T-helper 9 cell (primary cell): ENCODE results near the gene DIO3.
"Not testable (repeated sequence)": the region's sequence is repeated elsewhere in the genome, so short reads cannot be mapped to it uniquely, and the experiment has no call there.

Experiments
- DNase-seq: peaks from one replicate; pipeline ENCODE4 v3.0.0-alpha.2; 2020

DIO3 gene

DNA sequence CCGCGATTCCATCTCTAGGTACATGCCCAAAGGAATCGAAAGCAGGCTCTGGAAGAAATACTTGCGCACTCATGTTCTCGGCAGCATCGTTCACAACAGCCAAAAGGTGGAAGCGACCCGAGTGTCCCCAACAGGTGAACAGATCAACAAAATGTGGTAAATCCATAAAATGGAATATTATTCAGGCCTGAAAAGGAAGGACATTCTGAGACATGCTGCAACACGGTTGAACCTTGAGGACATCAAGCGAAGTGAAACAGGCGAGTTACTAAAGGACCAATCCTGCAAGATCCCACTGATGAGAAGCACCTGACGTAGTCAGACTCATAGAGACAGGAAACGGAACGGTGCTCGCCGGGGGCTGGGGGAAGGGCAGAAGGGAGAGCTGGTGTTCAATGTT lies 17.5 kb upstream of the DIO3 start:
- DNase-seq, result no peak

DNA sequence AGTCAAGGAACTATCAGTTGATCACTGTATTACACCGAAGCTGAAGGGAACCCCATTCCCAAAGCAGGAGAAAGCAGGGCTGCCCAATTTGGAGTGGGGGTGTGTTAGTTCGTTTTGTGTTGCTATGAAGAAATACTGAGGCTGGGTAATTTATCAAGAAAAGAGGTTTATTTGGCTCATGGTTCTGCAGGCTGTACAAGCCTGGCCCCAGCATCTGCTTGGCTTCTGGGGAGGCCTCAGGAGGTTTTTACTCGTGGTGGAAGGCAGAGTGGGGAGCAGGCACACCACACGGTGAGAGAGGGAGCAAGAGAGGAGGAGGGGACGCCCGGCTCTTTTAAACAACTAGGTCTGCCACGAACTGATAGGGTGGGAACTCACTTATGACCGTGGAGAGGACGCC lies 16.7 kb upstream of the DIO3 start:
- DNase-seq, result no peak

DNA sequence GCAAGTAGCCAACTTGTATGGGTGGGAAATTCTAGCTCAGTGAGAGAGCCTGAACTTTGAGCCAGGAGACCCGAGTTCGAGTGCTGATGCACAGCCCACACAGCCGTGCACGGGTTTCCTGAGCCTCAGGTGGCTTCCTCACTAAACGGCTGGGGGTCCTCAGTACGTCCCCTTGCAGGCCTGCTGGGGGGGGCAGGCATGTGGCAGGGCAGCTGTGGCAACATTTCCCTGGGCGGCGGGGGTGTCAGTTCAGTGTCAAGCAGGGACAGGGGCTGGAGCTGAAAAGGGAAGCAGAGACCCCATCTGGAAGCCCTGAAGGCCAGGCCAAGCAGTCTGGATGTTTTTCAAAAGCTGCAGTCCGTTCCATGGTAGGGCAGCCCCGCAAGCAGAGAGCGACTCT lies 14.6 kb upstream of the DIO3 start:
- DNase-seq, result no peak

DNA sequence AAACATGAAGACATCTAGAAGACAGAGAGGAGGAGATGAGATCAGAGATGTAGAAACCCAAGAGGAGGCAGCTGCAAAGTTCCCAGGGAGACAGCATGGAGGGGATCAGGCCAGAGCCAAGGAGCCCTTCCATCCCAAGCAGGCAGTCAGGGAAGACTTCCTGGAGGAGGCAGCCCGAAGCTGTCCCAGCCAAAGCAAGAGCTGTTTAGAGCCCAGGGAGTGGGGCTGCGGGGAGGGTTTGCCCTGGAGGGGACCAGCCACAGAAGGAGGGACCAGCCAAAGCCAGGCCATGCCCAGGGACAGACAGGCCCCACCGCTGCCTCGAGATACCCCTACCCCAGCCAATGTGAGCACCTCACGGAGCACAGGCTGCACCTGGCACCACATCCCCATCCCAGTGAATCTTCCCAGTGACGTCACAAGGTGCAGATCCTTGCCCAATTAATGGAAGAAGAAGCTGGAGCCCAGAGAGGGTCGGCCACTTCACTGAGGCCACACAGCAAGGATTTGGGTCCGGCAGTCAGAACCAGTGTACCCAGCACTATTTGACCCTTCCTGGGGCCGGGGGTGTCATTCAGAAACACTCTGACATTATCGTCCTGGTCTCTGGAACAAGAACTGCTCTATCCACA lies 14.1 kb upstream of the DIO3 start:
- no peak for DNase-seq

DNA sequence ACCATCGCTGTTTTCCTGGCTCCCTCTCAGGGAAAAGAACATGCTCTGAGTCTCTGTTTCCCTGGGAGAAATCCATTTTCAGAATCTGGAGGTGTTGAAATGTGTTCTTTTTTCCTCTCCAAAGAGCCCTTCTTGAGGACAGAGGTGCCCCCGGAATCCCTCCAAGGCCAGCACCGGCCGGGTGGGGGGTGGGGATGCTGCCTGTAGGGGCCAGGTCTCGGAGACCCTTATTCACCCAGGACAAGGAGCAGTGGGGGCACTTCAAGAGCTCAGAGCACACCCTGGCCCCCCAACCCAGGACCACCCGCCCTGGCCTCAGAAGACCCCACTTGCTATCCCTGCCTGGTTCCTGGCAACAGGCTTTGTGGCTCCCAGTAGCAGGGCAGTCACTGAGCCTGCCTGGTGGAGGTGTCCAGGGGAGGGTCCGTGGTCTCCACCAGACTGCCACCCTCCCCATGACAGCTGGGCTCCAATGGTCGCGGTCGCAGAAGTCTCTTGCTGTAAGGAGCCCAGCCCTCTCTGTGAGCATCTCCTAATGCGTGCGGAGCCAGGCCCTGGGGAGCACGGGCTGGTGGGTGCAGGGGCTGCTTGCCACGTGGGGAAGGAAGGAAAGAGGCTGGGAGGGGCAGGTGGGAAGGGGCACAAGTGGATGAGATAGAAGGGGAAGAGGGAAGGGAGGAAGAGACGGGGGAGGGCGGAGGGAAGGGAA lies 13.2 kb upstream of the DIO3 start:
- DNase-seq, result no peak

DNA sequence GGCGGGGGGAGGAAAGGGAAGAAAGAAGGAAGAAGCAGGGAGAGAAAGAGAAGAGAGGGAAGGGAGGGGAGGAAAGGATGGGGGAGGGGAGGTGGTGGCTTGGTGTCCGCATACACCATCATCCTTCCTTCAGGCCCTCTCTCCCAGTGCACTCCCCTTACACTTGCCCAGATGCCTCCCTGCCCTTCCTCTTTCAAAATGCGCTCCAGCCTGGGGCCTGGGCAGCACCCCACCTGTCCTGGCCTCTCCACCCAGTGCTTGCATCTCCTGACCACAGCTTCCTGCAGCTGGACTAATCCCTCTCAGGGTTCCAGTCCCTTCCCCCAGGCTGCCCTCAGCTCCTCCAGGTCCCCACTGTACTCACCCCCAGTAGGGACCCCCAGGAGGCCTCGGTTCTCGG lies 12.6 kb upstream of the DIO3 start:
- DNase-seq, result no peak

DNA sequence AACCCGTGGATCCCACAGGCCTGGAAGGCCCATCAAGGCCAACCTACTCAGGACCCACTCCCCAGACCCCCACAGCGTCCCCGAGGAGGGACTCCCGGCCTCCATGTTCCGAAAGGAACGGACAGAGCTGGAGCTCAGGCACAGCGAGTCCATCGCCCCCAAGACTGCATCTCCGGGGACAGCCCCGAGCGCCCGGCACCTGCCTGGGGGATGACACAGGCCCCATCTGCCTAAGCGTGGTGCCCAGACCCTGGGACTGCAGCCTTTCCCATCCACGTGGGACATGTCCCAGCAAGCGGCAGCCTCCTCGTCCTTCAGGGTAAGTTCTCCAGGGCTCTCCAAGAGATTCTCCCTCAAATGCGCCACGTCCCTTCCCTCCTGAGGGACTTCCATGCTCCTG lies 12.1 kb upstream of the DIO3 start:
- no peak for DNase-seq

DNA sequence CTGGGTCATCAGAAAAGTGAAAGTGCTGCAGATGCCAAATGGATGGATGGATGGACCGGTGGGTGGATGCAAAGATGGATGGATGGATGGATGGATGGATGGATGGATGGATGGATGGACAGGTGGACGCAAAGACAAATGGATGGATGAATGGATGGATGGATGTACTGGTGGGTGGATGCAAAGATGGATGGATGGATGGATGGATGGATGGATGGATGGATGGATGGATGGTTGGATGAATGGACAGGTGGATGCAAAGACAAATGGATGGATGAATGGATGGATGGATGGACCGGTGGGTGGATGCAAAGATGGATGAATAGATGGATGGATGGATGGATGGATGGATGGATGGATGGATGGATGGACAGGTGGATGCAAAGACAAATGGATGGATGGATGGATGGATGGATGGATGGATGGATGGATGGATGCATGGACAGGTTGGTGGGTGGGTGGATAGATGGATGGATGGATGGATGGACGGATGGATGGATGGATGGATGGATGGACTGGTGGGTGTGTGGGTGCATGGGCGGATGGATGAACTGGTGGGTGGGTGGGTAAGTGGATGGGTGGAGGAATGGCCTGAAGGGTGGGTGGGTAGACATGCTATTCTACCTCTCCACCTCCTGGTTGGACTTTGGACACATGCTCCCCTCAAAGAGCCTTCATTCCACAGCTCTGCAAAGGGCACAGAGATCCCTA lies 10.9 kb upstream of the DIO3 start:
- not testable (repeated sequence) for DNase-seq

DNA sequence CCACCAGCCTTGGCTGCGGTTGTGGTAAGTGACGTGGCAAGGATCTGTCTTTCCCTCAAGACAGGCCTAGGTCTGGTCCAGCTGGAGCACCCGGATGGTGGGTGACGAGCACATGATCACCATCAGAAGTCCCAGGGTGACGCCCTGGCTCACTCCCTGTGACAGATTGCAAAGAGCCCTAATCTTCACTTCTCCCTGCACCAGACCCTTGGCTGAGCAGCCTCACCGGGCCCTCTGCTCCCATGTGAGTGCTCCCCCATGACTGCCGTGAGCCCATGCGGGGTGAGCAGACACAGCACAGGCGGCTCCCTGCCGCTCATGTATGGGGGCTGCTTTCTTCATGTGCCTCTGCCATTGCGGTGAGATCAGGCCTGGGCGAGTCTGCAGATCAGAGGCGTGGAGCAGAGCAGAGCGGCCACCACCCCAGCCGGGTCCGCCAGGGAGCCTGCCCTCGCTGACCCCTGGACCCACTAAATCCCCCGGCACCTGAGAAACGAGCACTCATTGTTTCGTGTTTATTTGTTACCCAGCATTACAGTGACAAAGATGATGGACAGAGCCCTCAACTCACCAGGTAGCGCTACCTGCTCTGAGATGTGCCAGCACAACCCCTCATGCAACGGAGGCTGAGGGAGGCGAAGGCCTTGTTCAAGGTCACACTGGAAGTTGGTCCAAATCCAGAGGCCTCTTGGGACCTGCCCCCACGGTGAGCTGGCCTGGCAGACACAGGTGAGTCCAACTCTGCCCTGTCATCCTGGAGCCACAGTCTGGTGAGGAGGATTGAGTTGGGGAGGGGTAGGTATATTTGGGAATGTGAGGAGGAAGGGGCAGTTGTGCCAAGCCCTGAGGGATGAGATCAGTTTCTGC lies 9.3 kb upstream of the DIO3 start:
- DNase-seq, result no peak

DNA sequence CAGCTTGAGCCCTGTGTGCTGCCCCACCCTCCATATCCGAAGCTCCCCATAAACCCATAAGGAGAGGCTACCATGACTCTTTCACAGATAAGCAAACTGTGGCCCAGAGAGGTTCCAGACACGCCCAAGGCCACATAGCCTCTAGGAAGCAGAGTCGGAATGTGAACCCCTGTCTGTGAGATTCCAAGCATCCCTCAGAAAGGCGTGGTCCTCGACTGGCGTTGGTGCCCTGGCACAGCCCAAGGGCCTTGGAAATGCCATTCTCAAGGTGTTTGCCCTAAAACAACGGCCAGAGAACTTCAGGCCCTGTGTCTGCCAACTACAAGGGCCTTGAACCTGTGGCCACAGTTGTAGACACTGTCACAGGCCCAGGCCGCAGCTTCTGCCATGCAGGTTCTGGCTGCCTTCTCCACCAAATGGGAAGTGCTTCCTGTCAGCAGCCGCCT lies 8.5 kb upstream of the DIO3 start:
- no peak for DNase-seq

DNA sequence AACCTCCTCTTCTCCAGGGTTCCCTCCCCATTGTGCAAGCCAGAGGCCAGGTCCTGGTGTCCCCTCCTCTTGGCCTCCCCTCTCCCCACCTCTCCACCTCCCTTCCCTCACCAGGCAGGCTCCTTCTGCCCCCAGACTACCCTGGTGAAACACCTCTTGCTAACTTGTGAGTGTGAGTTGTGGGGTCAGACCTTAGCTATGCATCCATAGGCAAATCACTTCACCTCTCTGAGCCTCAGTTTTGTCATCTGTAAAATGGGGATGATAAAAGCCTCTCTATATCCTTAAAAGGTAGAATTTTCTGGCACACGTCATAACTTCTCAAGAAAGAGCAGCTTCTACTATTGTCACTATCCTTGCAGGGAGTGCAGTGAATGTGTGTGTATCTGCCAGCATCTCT lies 7.9 kb upstream of the DIO3 start:
- no peak for DNase-seq

DNA sequence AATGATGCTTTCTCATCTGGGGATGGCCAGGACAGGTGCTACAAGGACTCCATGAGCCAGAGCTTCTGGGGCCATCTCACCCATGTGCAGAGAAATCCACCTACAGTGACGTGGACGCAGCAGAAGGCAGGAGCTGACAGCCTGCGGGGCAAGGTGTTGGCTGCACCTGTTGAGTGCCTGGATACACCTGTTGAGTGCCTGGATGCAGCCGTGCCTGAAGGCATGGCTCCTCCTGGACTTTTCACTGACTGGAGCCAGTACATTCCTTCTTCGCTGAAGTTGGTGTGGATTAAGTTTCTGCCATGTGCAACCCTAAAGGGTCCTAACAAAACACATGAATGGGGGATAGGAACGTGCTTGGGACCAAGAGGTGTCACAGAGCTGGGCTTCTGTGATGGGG lies 7.4 kb upstream of the DIO3 start:
- DNase-seq, result no peak

DNA sequence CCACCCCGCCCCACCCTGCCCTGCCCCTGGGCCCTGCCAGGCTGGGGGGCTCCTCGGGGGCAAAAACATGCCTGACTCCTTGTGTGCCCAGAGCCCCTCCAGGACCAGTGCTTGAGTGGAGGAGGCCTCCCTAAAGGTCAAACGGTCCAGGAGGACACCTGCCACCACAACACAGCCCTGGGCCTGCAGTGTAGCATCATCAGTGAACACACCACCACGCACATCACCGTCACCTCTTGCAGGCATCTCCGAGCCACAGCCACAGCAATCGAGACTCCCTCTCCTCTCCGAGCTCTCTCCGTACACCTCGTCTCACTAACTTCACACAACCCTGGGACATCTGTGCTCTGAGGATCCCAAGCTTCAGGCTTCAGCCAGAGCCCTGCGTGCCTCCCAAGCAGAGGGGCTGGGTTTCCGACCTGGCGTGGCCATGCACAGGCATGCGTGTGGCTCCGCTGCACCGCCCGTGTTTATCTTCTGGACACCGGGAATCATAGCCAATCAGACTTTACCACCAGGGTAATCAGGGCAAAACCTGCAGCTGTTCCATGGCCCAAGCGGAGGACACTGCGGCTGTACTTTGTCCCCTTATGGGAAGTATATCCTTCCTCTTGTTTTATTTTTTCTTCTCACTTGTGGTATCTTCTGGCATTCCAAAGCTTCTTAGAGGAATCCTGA lies 6.2 kb upstream of the DIO3 start:
- DNase-seq, result no peak

DNA sequence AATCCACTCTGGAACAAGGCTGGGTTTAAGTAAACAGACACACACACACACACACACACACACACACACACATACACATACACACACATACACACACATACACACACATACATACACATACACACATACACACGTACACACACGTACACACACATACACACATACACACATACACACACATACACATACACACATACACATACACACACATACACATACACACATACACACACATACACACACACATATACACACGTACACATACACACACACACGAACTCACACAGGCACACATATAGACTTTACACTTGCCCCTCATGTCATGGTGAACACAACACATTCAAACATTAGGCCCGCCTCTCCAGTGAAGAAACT lies 5.6 kb upstream of the DIO3 start:
- not testable (repeated sequence) for DNase-seq

DNA sequence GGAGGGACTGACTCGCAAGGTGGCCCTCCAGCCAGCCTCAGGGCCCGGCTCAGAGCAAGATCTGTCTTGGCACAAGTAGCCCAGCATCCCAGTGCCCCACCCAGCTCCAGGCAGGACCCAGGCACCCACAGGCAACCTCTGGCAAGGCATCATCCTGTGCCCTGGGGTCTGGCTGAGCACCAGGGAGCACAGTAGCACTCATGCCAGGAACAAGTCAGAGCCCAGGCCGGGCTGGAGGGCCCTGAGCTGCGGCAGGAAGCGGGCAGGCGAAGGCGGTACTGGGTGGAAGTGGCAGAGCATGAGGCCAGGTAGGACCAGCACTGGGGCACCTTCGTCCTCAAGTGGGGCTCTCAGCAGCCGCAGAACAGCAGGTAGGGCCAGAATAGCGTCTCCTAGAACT lies 5.2 kb upstream of the DIO3 start:
- no peak for DNase-seq

DNA sequence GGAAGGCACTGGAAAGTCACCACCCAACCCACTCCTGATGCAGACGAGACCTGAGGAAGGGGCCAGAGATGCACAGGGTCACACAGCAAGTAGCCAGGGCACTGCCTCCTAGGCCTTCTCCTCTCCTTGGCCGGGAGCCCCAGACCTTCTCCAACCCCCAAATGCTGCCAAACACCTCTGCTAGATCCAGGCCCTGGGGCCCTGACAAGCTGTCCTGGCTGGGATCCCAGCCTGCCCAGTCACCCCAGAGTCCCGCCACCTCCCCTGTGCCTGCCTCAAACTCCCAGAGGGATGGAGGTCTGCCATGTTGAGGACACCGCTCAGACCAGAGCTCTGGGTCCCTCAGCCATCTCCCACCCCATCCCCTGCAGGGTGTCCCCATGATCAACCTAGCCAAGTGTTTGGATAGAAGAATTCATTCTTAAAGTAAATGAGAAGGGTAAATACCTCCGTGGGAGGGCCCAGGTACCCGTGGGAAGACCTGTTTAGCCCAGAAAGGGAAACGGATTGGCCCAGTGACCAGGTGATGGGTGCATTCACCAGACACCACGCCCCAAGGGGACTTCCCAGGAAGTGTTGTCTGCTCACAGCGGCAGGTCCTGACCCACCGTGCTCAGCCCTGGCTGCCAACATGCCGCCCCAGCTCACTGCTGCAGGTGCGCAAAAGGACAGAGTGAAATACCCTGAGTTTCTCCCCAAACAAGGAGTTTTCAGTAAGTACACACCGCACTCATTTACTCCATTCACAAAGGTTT lies 4.6 kb upstream of the DIO3 start:
- no peak for DNase-seq

DNA sequence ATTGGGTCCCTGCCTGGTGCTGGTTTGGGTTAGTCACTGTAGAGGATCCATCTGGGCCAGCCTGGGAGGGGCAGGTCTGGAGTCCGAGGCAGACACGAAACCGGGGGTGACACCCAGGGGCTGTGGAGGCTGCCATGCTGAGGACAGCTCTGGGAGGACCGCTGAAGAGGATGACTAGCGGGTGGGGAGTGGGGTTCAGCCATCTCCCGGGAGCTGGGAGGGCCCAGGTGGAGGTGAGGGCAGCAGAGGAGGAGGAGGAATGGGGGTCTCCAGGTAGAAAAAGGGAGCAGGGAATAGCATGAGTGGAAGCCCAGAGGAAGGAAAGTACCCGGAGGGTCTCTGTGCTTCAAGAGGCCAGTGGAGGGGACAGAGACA lies 4.0 kb upstream of the DIO3 start:
- no peak for DNase-seq

DNA sequence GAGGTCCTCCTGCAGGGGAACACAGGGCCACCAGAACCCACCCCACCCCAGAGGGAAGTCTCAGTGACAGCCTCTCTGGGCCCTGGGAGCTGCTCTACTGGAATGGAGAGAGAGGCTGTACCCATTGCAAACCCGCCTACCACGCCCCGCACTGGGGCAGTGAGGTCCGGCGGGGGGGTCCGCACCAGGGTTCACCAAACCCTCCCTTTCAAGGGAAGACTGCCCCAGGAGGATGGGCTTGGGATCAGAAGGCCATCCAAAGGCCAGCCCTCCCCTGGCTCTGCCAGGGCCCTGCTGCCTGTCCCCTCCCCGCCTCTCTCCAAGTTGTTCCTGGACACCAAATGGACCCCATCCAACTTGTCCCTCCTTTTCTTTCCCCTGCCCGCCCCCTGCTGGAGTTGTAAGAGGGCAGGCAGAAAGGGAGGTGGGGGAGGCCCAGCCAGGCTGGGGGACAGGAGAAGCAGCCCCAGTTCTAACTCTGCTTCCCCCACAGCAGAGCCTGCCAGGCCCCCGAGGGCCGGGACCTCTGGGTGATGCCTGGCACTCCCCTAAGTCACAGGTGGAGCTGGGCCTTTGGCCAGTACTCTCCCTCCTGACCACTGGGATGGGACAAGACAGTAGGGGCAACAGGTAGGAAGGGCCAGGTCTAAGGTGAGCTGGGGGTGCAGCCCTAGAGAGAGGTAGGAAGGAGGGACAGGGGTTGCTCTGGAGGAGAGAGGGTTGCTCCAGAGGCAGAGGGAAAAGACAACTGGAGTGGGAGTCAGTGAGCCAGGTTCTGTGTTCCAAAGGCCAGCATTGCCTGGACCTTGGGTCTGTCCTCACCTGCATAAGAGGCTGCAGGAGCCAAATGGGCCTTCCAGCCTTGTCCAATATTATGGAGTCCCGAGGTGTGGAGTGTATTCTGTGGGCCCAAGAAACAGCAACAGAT lies 3.2 kb upstream of the DIO3 start:
- no peak for DNase-seq

DNA sequence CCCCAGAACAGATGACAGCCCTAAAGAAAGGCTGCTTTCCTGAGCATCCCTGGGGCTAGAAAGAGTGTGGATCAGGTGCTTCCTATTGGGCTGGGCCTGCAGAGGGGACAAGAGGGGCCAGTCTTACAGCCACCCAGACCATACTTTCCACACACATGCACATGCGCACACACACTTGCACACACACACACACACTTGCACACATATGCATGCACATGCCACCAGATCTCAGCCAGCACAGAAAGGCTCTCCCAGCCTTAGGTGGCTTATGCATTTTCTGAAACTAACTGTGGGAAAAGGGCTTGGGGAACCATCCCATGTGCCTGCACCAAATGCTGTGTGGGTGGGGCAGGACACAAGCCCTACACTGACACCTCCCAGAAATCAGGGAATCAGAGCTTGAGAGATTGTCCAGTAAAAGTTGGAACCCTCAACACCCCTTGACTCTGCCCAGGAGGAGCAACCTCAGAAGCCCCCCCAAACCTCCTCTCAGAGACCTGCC lies 2.5 kb upstream of the DIO3 start:
- DNase-seq, result no peak

DNA sequence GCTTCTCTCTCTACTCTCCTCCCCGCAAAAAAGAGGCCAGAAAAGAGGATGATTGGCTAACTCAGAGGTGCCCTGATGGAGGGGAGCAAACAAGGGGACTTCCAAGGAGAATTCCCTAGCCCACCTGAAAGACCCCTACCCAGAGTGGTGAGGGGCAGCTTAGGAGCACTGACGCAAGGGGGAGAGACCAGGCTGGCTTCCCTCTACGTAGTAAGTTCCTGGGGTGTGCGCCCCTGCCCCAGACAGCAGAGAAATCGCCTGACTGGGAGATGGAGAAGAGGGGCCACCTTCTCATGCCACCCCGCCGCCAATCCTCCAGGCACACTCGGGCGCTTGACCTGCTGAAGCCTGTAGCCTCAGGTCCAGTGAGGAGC lies 2.1 kb upstream of the DIO3 start:
- no peak for DNase-seq
